ENCODE results near the gene TCERG1L.

The TCERG1L gene

DNA sequence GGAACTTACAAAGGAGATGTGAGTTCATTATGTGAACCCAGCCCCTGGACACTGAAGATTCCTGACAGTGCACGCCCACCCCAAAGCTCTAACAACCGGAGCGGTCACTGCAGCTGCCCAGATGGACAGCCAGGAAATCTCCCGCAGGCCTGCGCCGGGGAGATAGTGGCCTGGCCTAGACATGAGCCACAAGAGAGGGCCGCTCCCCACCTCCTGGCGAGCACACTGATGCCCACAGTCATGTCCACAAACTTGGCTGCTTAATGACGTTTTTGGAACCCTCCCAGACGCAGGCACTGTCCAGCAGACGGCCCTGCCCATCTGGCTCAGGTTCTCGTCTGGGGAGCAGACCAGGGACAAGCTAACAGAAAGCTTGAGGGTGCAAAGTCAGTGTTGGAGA is 34.2 kb downstream of the TCERG1L start:
- Histone ChIP-seq H3K79me2 (ENCODE audit: insufficient read depth, low read depth) (no peaks in the 10 kb centered on the region), H3K27me3 (ENCODE audit: insufficient read depth, low read depth) (no peaks in the 10 kb centered on the region), H3K4me3 (IDR thresholded peaks at IDR 0.05; ENCODE audit: insufficient read depth, low read depth, low read length) (no peak overlapping the region), H3K4me1 (ENCODE audit: low read depth, poor library complexity, severe bottlenecking) (no peaks in the 10 kb centered on the region), H3K27ac (no peak overlapping the region), H3K36me3 (ENCODE audit: insufficient read depth) (no peaks in the 10 kb centered on the region), H2AFZ (ENCODE audit: low read depth) (no peak overlapping the region), H3K9ac (no peak overlapping the region), H3K4me2 (no peak overlapping the region), H4K20me1 (ENCODE audit: insufficient read depth) (no peaks in the 10 kb centered on the region)
- TF ChIP-seq, protein P1, sequence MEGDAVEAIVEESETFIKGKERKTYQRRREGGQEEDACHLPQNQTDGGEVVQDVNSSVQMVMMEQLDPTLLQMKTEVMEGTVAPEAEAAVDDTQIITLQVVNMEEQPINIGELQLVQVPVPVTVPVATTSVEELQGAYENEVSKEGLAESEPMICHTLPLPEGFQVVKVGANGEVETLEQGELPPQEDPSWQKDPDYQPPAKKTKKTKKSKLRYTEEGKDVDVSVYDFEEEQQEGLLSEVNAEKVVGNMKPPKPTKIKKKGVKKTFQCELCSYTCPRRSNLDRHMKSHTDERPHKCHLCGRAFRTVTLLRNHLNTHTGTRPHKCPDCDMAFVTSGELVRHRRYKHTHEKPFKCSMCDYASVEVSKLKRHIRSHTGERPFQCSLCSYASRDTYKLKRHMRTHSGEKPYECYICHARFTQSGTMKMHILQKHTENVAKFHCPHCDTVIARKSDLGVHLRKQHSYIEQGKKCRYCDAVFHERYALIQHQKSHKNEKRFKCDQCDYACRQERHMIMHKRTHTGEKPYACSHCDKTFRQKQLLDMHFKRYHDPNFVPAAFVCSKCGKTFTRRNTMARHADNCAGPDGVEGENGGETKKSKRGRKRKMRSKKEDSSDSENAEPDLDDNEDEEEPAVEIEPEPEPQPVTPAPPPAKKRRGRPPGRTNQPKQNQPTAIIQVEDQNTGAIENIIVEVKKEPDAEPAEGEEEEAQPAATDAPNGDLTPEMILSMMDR (conservative IDR thresholded peaks at IDR 0.05; ENCODE audit: low read depth, low read length) = no peak

DNA sequence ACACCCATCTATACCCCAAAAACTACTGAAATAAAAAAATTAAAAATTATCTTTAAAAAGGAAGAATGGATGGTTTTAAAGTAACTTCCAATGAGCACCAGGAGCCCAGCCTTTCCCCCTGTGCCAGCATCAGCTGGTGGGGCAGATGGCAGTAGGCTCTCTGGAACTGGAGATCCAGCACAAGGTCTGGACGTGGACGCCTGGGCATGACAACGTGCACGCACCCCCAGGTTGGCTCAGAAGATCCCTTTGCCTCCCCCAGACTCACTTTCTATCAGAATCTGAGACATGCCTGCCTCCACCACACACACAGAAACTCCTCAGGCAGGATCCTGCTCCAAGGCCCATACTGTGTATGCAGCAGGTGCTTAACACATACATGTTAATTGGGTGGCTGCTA is 35.8 kb downstream of the TCERG1L start:
- Histone ChIP-seq H3K4me3 (IDR thresholded peaks at IDR 0.05; ENCODE audit: insufficient read depth, low read depth, low read length) (no peak overlapping the region), H3K4me2 (no peak overlapping the region), H3K79me2 (ENCODE audit: insufficient read depth, low read depth) (no peaks in the 10 kb centered on the region), H3K27ac (no peak overlapping the region), H3K4me1 (ENCODE audit: low read depth, poor library complexity, severe bottlenecking) (no peaks in the 10 kb centered on the region), H3K36me3 (ENCODE audit: insufficient read depth) (no peaks in the 10 kb centered on the region), H3K27me3 (ENCODE audit: insufficient read depth, low read depth) (no peaks in the 10 kb centered on the region), H2AFZ (ENCODE audit: low read depth) (no peak overlapping the region), H4K20me1 (ENCODE audit: insufficient read depth) (no peaks in the 10 kb centered on the region), H3K9ac (no peak overlapping the region)
- TF ChIP-seq, protein P1 (conservative IDR thresholded peaks at IDR 0.05; ENCODE audit: low read depth, low read length) = no peak

DNA sequence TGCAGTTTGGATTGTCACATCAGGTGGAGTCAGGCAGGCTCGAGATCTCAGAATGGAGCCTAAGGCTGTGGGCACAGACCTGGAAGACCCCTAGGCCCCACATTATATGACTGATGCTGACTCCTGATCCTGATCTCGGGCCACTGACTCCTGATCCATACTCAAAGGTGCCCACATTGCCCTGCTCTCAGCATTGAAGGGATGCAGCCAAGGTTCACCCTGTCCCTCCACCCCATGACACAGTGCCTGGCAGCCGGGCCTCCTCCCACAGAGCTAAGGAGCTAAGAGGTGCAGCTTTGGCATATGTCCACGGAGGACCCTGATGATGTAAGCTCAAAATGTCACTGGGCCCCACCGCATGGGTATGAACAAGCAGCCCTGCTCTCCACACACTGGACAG is 36.6 kb downstream of the TCERG1L start:
- TF ChIP-seq, protein P1 (conservative IDR thresholded peaks at IDR 0.05; ENCODE audit: low read depth, low read length) = no peak
- Histone ChIP-seq H3K4me2 (no peak overlapping the region), H4K20me1 (ENCODE audit: insufficient read depth) (no peaks in the 10 kb centered on the region), H2AFZ (ENCODE audit: low read depth) (no peak overlapping the region), H3K4me3 (IDR thresholded peaks at IDR 0.05; ENCODE audit: insufficient read depth, low read depth, low read length) (no peak overlapping the region), H3K36me3 (ENCODE audit: insufficient read depth) (no peaks in the 10 kb centered on the region), H3K4me1 (ENCODE audit: low read depth, poor library complexity, severe bottlenecking) (no peaks in the 10 kb centered on the region), H3K27me3 (ENCODE audit: insufficient read depth, low read depth) (no peaks in the 10 kb centered on the region), H3K27ac (no peak overlapping the region), H3K79me2 (ENCODE audit: insufficient read depth, low read depth) (no peaks in the 10 kb centered on the region), H3K9ac (no peak overlapping the region)

DNA sequence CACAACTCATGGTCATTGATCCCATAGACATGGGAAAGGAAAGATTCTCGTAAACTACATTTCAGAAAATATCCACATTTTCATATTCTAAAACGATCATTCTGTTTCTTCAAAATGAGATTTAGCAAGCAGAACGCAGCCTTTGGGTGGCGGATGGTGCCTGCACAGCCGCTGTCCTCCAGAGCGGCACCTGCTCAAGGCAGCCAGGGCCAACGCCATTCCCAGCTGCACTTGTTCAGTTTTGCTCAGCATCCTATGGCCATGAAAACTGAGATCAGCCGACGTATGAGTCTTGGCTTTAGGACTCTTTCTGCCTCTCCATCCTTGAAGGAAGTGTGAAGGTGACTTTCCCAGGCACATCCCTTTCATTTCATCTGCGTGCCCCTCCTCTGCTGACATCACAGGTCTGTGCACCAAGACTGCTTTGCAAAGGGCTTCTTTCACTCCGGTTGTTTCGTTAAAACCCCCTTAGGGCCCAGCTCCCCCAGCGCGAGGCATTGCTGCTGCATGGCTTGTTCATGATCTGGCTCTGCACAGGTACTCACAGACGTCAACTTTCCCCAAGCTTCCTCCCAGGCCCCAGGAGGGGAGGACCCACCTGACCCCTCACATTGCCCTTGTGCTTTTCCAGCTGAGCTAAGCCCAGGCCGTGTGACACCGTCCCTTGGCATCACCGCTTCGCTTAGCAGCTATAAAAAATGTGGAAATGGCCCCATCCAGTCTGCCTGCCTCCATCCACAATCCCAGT is 37.2 kb downstream of the TCERG1L start:
- H3K79me2 ChIP-seq (ENCODE audit: insufficient read depth, low read depth) = no peaks in the 10 kb centered on the region
- no peaks in the 10 kb centered on the region for H4K20me1 ChIP-seq (ENCODE audit: insufficient read depth)
- H2AFZ ChIP-seq (ENCODE audit: low read depth) = no peak overlapping the region
- H3K27ac ChIP-seq = no peak overlapping the region
- H3K4me3 ChIP-seq (IDR thresholded peaks at IDR 0.05; ENCODE audit: insufficient read depth, low read depth, low read length) = no peak overlapping the region
- no peak overlapping the region for H3K9ac ChIP-seq
- no peaks in the 10 kb centered on the region for H3K36me3 ChIP-seq (ENCODE audit: insufficient read depth)
- TF ChIP-seq, protein P1 (conservative IDR thresholded peaks at IDR 0.05; ENCODE audit: low read depth, low read length) = no peak
- H3K4me1 ChIP-seq (ENCODE audit: low read depth, poor library complexity, severe bottlenecking) = no peaks in the 10 kb centered on the region
- no peaks in the 10 kb centered on the region for H3K27me3 ChIP-seq (ENCODE audit: insufficient read depth, low read depth)
- H3K4me2 ChIP-seq = no peak overlapping the region

Measured in KMS-11 (cell line).